Cardiac muscle cell (in vitro differentiated cells and primary cell): ENCODE data around the gene MAMLD1. TPM values are rescaled to one million over a fixed set of nuclear protein-coding genes. Genes with fewer than 3 reads are reported as not detected.

Experiments used
- DNase-seq, 2 donors: peaks; one replicate each; pipeline versions ENCODE4 v3.0.0 to v3.0.0-alpha.2; 2010 to 2017; ENCODE audit warnings: low read depth in 1 of 2, low spot score in 1 of 2
- H3K27ac ChIP-seq: fragments of 200-600 bp; sonication (generic); 2 replicates; pipeline ENCODE4 v1.5.1; 2016
- H3K27me3 ChIP-seq: fragments of 200-600 bp; sonication (generic); 2 replicates; pipeline ENCODE4 v1.6.0; 2016; ENCODE audit warnings: control low read depth
- H3K36me3 ChIP-seq: fragments of 200-600 bp; sonication (generic); 2 replicates; pipeline ENCODE4 v1.5.1; 2016; ENCODE audit warnings: control low read depth
- H3K4me1 ChIP-seq: fragments of 200-600 bp; sonication (generic); 2 replicates; pipeline ENCODE4 v1.8.1; 2017; ENCODE audit warnings: low read depth, mild to moderate bottlenecking, mixed run types
- H3K4me3 ChIP-seq: fragments of 200-600 bp; sonication (generic); 2 replicates; pipeline ENCODE4 v1.5.1; 2016; ENCODE audit warnings: mild to moderate bottlenecking
- H3K9me3 ChIP-seq: fragments of 200-600 bp; sonication (generic); 2 replicates; pipeline ENCODE4 v1.5.1; 2017; ENCODE audit warnings: low read depth, mild to moderate bottlenecking, control low read depth
- polyA plus RNA-seq: library from polyadenylated mRNA; unstranded; fragments of >200 nt; fragmentation: Nextera tagmentation; extraction: Ambion mirVana; gene quantifications from 2 replicates; pipeline ENCODE4 v1.2.1, GENCODE V29; 2016
- total RNA-seq: library from RNA; depleted of rRNA; stranded (reverse); fragments of >200 nt; gene quantifications from 2 replicates; pipeline ENCODE4 v1.2.3, GENCODE V29; 2016
- TF ChIP-seq, protein P1 (sequence below): IDR thresholded peaks from 2 replicates; pipeline ENCODE4 v1.5.1; 2012; ENCODE audit warnings: low read depth, mild to moderate bottlenecking, low read length

Gene MAMLD1
- total and polyA plus RNA-seq, 2 experiments from 2014 or later: 0.15 to 0.48 TPM

GRCh38 chrX:150438165-150438564 is 75.0 kb downstream of the MAMLD1 start:
- no peaks in the 10 kb centered on the region for H3K27me3 ChIP-seq
- TF ChIP-seq, protein P1, sequence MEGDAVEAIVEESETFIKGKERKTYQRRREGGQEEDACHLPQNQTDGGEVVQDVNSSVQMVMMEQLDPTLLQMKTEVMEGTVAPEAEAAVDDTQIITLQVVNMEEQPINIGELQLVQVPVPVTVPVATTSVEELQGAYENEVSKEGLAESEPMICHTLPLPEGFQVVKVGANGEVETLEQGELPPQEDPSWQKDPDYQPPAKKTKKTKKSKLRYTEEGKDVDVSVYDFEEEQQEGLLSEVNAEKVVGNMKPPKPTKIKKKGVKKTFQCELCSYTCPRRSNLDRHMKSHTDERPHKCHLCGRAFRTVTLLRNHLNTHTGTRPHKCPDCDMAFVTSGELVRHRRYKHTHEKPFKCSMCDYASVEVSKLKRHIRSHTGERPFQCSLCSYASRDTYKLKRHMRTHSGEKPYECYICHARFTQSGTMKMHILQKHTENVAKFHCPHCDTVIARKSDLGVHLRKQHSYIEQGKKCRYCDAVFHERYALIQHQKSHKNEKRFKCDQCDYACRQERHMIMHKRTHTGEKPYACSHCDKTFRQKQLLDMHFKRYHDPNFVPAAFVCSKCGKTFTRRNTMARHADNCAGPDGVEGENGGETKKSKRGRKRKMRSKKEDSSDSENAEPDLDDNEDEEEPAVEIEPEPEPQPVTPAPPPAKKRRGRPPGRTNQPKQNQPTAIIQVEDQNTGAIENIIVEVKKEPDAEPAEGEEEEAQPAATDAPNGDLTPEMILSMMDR: no peak
- H3K9me3 ChIP-seq: no peaks in the 10 kb centered on the region
- H3K27ac ChIP-seq: no peak overlapping the region
- no peak overlapping the region for H3K4me3 ChIP-seq
- H3K4me1 ChIP-seq: no peaks in the 10 kb centered on the region
- H3K36me3 ChIP-seq: no peaks in the 10 kb centered on the region
- DNase-seq: peak in 1 of 2 donors; percentile 28

DNA sequence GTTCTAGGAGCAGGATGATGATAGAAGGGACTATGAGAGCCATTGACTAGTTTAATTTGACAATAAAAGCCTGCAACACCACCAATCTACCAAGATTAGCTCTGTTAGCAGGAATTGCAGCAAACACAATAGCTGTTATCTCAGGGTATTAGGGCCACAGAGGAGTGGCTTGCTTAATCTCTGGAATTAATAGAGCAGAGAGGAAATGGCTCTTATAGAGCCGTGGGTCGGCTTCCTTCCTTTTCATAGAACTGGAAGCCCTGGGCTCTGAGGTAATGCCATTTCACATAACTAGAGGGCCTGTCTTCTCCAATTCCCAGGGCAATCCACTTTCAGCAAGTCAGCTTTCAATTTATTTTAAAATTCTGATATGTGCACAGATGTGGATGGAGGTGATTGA is 83.0 kb downstream of the MAMLD1 start:
- peak in 1 of 2 donors; percentile 30 for DNase-seq
- TF ChIP-seq, protein P1: no peak

GRCh38 chrX:150446995-150447394 is 83.9 kb downstream of the MAMLD1 start:
- TF ChIP-seq, protein P1: no peak
- Histone ChIP-seq H3K27me3 (no peaks in the 10 kb centered on the region), H3K9me3 (no peaks in the 10 kb centered on the region), H3K4me3 (no peak overlapping the region), H3K27ac (no peak overlapping the region), H3K36me3 (no peaks in the 10 kb centered on the region), H3K4me1 (no peaks in the 10 kb centered on the region)
- peak in 1 of 2 donors; percentile 5 for DNase-seq

More for the DNA sequence above, 83.0 kb downstream of the MAMLD1 start:
- Histone ChIP-seq H3K36me3 (no peaks in the 10 kb centered on the region), H3K9me3 (no peaks in the 10 kb centered on the region), H3K4me3 (no peak overlapping the region), H3K4me1 (no peaks in the 10 kb centered on the region), H3K27ac (no peak overlapping the region), H3K27me3 (no peaks in the 10 kb centered on the region)

GRCh38 chrX:150449313-150449712 is 86.2 kb downstream of the MAMLD1 start:
- H3K4me3 ChIP-seq: no peak overlapping the region
- no peak for DNase-seq

DNA sequence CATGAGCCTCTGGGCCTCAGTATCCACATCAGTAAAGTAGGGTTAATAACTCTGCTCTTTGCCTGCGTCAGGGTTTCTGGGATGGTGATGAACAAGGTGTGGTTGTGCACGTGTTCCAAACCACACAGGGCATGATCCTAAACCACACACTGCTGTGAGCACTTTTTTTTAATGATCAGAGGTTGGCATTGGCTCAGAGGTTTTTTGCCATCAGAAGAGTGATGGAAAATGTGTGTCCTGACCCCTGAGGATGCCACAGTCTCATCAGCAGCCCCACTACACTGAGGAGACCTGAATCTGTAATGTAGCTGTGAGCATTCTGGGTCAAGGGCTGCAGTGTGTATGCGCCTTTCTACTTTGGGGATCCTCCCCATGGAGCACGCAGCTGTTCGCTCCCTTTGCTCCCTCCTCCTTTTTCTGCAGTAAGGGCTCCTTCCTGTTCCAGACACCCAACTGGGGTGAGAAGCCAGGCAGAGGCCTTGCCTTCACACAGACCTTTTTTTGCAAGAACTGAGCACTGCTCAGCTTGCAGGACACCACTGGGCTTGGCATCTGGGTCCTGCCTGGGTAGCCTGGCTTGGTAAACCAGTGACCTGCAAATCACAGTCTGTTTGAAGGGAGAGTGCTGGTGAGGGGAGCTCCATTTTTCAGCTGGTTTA is 87.5 kb downstream of the MAMLD1 start:
- DNase-seq: no peak
- no peak overlapping the region for H3K27ac ChIP-seq
- no peaks in the 10 kb centered on the region for H3K9me3 ChIP-seq
- no peaks in the 10 kb centered on the region for H3K27me3 ChIP-seq
- no peaks in the 10 kb centered on the region for H3K4me1 ChIP-seq
- H3K36me3 ChIP-seq: no peaks in the 10 kb centered on the region
- TF ChIP-seq, protein P1: no peak
- H3K4me3 ChIP-seq: no peak overlapping the region

More at GRCh38 chrX:150449313-150449712, 86.2 kb downstream of the MAMLD1 start:
- H3K9me3 ChIP-seq: no peaks in the 10 kb centered on the region
- H3K4me1 ChIP-seq: no peaks in the 10 kb centered on the region
- H3K27ac ChIP-seq: no peak overlapping the region
- H3K27me3 ChIP-seq: no peaks in the 10 kb centered on the region
- TF ChIP-seq, protein P1: peak; percentile 6
- no peaks in the 10 kb centered on the region for H3K36me3 ChIP-seq
